Dermis microvascular lymphatic vessel endothelial cell (primary cell): ENCODE measurements around the gene NDFIP2. TPM values are rescaled to one million over a fixed set of nuclear protein-coding genes. Genes with fewer than 3 reads are reported as not detected.
"Not testable (repeated sequence)": the region's sequence is repeated elsewhere in the genome, so short reads cannot be mapped to it uniquely, and the experiment has no call there.

ENCODE experiments used
- DNase-seq, 2 donors: peaks; one replicate each; pipeline versions ENCODE4 v3.0.0 to v3.0.0-alpha.2; 2010; ENCODE audit warnings: low read depth in 2 of 2
- total RNA-seq: library from RNA; depleted of rRNA; stranded (reverse); fragments of >200 nt; gene quantifications from 2 replicates; pipeline ENCODE4 v1.2.1, GENCODE V29; 2014

Gene NDFIP2
- total RNA-seq, 1 donor from 2014 or later, result 18.2 TPM

DNA sequence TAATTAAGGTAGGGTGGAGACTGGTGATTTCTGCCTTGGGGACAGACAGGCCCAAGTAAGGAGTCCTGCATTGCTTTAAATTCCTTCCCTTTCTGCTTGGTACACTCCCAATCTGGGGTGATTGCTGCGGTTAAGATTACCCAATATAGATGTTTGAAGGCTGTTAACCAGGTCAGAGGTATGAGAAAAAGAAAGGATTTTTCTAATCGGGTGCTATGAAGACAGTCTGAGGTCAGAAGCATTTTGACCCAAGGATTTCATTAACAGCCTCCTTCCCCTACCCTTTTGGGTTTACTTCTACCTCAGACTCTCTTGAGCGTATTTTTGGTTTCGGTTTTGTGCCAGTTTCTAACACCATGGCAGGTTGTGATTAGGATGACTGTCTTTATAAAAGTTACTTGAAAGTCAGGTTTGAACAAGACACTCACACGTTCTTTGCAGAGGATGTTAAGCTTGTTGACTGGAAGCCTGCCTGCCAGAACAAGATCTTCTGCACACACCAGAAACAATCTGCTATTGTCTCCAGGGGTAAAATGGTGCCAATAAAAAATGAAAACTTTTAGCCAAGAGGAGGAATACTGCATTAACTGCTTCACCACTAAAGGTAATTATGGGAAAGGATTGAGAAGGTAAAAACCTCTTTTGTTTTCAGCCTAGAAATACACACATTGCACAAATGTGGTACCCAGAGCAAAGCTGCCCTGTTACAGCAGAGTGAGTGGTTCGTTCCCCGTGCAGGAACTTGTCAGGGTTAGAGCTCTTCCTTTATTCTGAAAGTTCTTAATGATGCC, 108.8 kb downstream of the NDFIP2 start:
- DNase-seq, result no peak

GRCh38 chr13:79590394-79590676, 109.4 kb downstream of the NDFIP2 start:
- DNase-seq, result no peak

DNA sequence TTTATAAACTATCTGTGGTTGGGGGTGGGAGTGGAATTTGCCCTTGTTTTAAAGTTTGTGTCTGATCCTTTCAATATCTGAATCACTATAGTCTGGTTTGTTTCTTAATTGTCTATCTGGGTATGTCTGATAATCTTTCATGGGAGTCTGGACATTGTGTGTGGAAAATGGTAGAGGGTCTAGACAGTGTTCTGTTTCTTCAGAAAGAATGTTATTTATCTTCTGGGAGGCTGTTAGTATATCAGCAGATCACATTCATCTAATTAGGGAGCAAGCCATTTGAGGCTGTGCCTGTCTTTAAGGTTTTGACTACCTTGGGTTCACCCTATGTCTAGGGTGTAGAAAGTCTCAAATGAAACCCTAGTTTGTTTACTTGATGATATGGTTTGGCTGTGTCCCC, 110.5 kb downstream of the NDFIP2 start:
- no peak for DNase-seq

DNA sequence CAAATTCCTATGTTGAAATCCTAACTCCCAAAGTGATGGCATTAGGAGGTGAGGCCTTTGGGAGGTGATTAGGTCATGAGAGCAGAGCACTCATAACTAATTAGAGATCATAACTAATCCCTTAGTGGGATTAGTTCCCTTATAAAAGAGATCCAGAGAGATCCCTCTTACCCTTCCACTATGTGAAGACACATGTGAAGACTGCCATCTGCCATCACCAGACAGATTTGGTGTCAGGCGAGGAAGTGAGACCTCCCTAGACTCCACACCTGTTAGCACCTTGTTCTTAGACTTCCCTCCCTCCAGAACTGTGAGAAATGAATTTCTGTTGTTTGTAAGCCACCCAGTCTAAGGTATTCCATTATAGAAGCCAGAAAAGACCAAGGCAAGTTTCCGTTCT, 112.2 kb downstream of the NDFIP2 start:
- DNase-seq, result no peak

DNA sequence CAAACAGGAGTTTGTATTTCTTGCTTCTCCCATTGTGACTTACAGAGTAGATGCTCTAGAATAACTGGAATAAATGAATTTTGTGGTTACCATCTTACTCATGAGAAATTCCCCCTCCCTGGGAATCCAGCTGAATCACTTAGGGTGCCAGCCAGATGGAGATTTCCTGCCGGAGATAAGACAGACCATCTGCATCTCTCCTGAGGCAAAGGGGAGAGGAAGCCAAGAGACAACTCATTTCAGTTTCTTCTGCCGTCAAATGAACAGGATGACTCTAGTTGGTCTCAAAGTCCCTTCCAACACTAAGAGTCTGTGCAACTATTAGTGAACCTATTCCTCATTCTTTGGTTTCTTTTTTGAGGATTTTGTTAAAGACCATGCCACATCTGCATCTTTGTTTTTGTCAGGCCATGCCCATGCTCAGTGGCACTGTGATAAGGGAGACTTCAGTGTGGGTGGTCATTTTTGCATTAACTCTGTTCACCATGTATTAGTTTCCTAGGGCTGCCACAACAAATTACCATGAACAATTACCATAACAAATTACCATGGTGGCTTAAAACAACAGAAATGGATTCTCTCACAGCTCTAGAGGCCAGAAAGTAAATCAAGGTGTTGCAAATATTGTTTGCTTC, 112.8 kb downstream of the NDFIP2 start:
- no peak for DNase-seq

DNA sequence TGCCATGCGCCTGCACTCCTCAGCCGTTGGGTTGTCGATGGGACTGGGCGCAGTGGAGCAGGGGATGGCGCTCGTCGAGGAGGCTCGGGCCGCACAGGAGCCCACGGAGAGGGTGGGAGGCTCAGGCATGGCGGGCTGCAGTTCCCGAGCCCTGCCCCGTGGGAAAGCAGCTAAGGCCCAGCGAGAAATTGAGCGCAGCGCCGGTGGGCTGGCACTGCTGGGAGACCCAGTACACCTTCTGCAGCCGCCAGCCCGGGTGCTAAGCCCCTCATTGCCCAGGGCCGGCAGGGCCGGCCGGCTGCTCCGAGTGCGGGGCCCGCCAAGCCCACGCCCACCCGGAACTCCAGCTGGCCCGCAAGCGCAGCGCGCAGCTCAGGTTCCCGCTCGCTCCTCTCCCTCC, 119.2 kb downstream of the NDFIP2 start:
- not testable (repeated sequence) for DNase-seq

GRCh38 chr13:79602936-79603335, 122.0 kb downstream of the NDFIP2 start:
- DNase-seq, result no peak

- no peak for DNase-seq
Measured at GRCh38 chr13:79604752-79605151, 123.8 kb downstream of the NDFIP2 start.

Other genes starting within 250 kb of the NDFIP2 start
- 13.4 and 13.7 TPM in 2 replicates for gene RBM26, start 74.9 kb upstream of the NDFIP2 start, total RNA-seq